KBM-7 (cell line): ENCODE results near the gene KDM5D.

Experiments used
- DNase-seq: peaks from one replicate; pipeline ENCODE4 v3.0.0-alpha.2; 2015
- in situ Hi-C: fragments of 300-500 bp; cut with MboI; formaldehyde crosslinking; loops from 2 replicates; pipeline ENCODE4 v1.14.3; 2020; ENCODE audit warnings: low sequenced_read_pairs, low pct_unique_long_range_greater_than_20kb, mixed read lengths

The KDM5D gene

DNA sequence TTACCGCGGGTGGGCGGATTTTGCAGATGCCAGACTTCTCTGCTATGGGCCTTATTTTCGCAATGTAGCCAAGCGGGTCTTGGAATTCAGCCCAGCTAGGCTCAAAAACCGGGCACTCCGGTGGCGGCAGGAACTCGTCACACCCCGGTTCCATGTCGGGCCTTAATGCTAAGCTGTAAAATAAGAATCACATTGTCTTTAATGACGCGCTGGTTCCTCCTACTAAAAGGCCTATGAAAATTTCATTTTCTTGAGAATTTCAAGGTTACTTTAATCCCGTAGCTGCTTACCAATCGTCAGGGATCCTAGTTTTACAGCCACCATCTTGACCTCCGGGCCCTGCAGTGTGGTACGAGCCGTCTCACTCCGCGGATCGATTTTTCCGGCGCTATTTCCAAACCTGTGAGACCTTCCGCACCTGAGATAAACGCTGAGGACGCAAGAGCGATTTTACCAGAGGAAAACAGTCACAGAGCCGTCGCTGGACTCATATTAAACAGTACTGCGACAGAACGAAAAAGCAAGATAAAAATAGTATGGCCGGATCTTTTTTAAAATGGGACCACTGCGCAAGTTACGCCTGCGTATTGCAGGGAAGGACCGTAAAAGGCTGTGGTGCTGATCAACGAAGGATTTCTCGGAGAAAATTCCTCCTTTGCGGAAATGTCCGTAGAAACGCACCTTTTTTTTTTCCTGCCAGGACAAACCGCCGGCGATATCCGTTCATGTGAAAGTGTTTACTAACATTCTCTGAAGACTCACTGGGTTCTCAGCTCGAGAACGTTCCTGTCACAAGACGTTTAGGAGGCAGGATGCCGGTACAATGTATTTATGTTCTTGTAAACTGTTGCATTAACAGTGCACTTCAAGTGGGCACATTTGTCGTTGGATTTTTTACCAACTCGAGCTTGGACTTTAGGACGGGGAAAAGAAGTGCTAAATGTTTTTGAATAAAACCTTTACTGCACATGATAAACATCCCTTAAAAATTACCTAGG lies at the start of gene KDM5D:
KDM5D (minus strand) TSS at position 346 of the 998 bp plus-strand sequence; CDS start at position 154, 192 bp downstream.
- peak; percentile 92 for DNase-seq
- in situ Hi-C loops, result no loop called here

DNA sequence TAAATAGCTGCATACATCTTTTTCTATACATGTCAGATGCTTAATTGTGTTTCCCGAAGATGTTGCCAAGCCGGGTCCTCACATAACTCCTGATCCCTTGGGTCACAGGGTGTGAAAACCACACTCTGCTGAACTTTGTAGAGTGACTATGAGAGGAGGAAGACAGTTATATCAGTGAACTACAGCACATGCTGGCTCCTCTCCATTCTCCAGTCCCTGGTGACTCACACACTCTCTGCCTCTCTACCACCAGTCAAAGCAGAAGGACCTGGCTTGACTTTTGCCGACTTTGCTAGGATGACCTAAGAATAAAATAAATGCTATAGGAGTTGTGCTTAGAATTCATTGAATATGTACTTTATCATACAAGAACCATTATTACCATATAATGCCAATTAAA lies 23.8 kb upstream of the KDM5D start:
- in situ Hi-C loops, result no loop called here
- DNase-seq, result no peak

DNA sequence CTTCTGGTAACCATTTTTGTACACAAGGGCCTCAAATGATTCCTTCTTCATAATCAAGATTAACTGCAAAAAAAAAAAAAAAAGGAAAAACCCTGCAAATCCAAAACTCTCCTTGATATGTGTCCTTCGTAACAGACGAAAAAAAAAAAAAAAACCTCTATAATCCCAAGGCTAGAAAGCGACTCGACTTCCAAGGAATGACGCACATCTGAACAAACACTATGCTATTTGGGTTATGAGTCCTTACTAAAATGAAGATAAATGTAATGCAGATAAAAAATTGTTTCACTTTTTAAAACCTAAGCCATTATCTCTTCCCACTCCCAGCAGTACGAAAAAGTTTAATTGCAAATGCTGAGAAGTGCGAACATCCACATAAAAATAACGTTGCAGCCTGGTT lies 1.2 kb downstream of the KDM5D start:
- in situ Hi-C loops, result no loop called here
- peak; percentile 5 for DNase-seq

- in situ Hi-C loops, result no loop called here
- no peak for DNase-seq
Observed at GRCh38 chrY:19742153-19742552, 2.4 kb downstream of the KDM5D start.

- in situ Hi-C loops, result no loop called here
- DNase-seq, result no peak
Observed at GRCh38 chrY:19734425-19734824, 10.1 kb downstream of the KDM5D start.

GRCh38 chrY:19717950-19718349 lies 26.6 kb downstream of the KDM5D start:
- in situ Hi-C loops, result no loop called here
- peak; percentile 4 for DNase-seq

- DNase-seq, result no peak
- in situ Hi-C loops, result no loop called here
Observed at GRCh38 chrY:19717146-19717545, 27.4 kb downstream of the KDM5D start.

DNA sequence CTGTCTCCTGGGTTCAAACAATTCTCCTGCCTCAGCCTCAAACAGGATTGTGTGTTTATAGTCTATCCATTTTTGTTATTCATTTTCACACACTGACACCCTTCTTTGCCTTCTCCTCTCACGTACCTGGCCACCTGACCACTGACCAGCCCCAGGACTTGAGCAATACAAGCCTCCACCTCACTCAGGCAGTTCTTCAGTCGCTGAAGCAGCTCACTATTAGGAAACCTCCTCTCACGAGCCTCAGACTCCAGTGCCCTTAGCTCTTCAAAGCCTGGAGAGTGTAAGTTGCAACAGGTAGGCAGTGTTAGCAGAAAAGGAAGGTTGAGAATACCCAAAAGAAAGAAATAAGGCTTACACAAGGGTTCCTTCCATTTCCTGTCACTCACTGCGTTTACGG lies 29.3 kb downstream of the KDM5D start:
- DNase-seq, result no peak
- in situ Hi-C loops, result no loop called here

- no peak for DNase-seq
- in situ Hi-C loops, result no loop called here
Observed at GRCh38 chrY:19713430-19713829, 31.1 kb downstream of the KDM5D start.

DNA sequence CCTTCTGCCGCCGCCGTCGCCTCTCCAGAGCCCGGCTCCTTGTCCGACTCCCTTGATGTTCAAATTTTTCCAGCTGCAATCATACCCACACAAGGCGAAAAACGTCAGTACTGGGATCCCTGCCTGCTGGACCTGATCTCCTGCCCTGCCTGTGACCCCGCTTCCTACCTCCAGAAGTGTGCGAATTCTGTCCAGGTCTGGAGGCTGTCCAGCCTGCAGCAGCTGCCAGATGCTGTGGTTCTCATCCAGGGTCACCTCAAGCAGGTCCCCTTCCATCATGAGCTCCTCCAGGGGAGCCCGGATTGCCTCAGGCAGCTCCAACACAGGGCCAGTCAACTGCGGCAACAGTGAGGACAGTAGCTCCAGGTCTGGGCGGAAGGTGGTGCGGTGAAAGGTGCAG lies 38.3 kb downstream of the KDM5D start:
- in situ Hi-C loops, result no loop called here
- DNase-seq, result no peak

- in situ Hi-C loops, result no loop called here
- DNase-seq, result no peak
Observed at GRCh38 chrY:19698495-19698894, 46.0 kb downstream of the KDM5D start.

DNA sequence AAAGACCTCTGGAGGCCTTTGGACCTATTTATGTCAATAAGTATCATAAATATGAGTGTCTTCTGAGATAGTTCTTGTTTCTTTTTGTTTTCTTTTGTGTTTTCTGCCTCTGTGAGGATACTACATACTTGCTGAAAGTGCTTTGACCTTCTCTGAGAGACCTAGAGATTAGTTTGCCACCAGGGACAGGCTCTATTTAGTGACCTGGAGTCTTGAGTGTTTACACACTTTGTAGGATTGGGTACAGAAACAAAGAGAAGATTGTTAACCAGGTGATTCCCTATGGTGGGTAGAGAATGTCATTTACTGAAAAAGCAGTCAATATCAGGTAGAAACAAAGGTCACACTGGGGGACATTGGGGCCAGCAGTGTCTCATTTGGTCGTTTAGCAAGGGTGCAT lies 63.7 kb downstream of the KDM5D start:
- in situ Hi-C loops, result no loop called here
- no peak for DNase-seq
